HG02623 (cell line): ENCODE measurements around the gene MAD2L2.

Source experiments
- ATAC-seq: cut with Tn5 transposase; IDR thresholded peaks from one replicate; pipeline ENCODE4 v1.9.1; 2021; ENCODE audit warnings: moderate library complexity; ENCODE audit not compliant: unreplicated experiment

MAD2L2 gene

GRCh38 chr1:11705596-11705995, 24.6 kb upstream of the MAD2L2 start:
- ATAC-seq = no peak

GRCh38 chr1:11704691-11705475, 23.9 kb upstream of the MAD2L2 start:
- ATAC-seq = no peak

GRCh38 chr1:11704194-11704529, 23.2 kb upstream of the MAD2L2 start:
- ATAC-seq = no peak

GRCh38 chr1:11703357-11704193, 22.6 kb upstream of the MAD2L2 start:
- no peak for ATAC-seq

- ATAC-seq = no peak
These were observed 21.2 kb upstream of the MAD2L2 start for GRCh38 chr1:11701981-11702803.

GRCh38 chr1:11701551-11701961, 20.6 kb upstream of the MAD2L2 start:
- ATAC-seq = no peak

- ATAC-seq = no peak
These were observed 19.9 kb upstream of the MAD2L2 start for GRCh38 chr1:11700601-11701467.

- no peak for ATAC-seq
These were observed 16.9 kb upstream of the MAD2L2 start for GRCh38 chr1:11697893-11698210.

- ATAC-seq = no peak
These were observed 16.4 kb upstream of the MAD2L2 start for GRCh38 chr1:11697188-11697892.

GRCh38 chr1:11695861-11696260, 14.9 kb upstream of the MAD2L2 start:
- ATAC-seq = no peak

- ATAC-seq = no peak
These were observed 13.0 kb upstream of the MAD2L2 start for GRCh38 chr1:11693917-11694316.

GRCh38 chr1:11693024-11693590, 12.2 kb upstream of the MAD2L2 start:
- ATAC-seq = no peak

- ATAC-seq = no peak
These were observed 11.2 kb upstream of the MAD2L2 start for GRCh38 chr1:11691928-11692711.

- no peak for ATAC-seq
These were observed 10.5 kb upstream of the MAD2L2 start, which contains the start of gene DRAXIN for GRCh38 chr1:11691302-11691914. DRAXIN (plus strand) TSS chr1:11691710; CDS start chr1:11706259, 14,549 bp downstream.

- ATAC-seq = no peak
These were observed 9.7 kb upstream of the MAD2L2 start for GRCh38 chr1:11690397-11691301.

- ATAC-seq = no peak
These were observed 7.6 kb upstream of the MAD2L2 start for GRCh38 chr1:11688506-11688905.

GRCh38 chr1:11685210-11685752, 4.3 kb upstream of the MAD2L2 start:
- no peak for ATAC-seq
